ENCODE results near the gene KCNJ11. TPM values are rescaled to one million over a fixed set of nuclear protein-coding genes. Genes with fewer than 3 reads are reported as not detected.

Gene KCNJ11
- total and polyA plus RNA-seq, 2 of the 8 experiments (the other 6 are each of a cell fraction or from before 2014, with no cell fraction given) = 3.8 to 6.3 TPM

DNA sequence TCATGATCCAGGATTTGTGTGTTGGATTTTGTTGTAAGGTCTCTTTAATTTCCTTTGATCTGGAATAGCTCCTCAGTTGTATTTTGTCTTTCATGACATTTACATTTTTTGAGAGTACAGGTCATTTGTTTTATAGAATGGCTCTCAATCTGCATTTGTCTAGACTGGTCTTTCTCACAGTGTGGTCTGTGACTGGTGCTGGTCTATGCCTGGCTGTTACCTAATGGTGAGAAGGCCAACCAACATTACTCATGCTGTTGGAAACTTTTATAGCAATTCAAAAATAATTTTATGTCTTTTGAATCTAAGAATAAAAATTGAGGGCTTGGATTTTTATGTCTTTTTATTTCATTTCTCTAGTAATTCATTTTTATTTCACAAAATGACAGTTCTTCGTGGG is 40.8 kb downstream of the KCNJ11 start (continued):
- TF ChIP-seq CHD7 (IDR thresholded peaks at IDR 0.05; ENCODE audit: insufficient replicate concordance, low read length) = no peak
- TF ChIP-seq RNF2 (IDR thresholded peaks at IDR 0.05; ENCODE audit: borderline replicate concordance, low read depth, low read length, missing control alignments, poor library complexity, severe bottlenecking) = no peak
- TF ChIP-seq BCL11A (IDR thresholded peaks at IDR 0.05; ENCODE audit: low read depth in 2 of 2, low read length in 2 of 2) = no peak
- no peak for TF ChIP-seq BACH1 (IDR thresholded peaks at IDR 0.05; ENCODE audit: low read length)
- no peak for TF ChIP-seq TCF12 (IDR thresholded peaks at IDR 0.05; ENCODE audit: low read depth, low read length)
- TF ChIP-seq EZH2 (IDR thresholded peaks at IDR 0.05; ENCODE audit: low read depth, low read length, severe bottlenecking) = no peak
- TF ChIP-seq NANOG (IDR thresholded peaks at IDR 0.05; ENCODE audit: insufficient read depth, low read depth, low read length, poor library complexity, severe bottlenecking) = no peak
- TF ChIP-seq, protein P1, sequence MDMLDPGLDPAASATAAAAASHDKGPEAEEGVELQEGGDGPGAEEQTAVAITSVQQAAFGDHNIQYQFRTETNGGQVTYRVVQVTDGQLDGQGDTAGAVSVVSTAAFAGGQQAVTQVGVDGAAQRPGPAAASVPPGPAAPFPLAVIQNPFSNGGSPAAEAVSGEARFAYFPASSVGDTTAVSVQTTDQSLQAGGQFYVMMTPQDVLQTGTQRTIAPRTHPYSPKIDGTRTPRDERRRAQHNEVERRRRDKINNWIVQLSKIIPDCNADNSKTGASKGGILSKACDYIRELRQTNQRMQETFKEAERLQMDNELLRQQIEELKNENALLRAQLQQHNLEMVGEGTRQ (IDR thresholded peaks at IDR 0.05; ENCODE audit: low read length) = no peak
- TF ChIP-seq SIN3A (conservative IDR thresholded peaks at IDR 0.05 in 1 of 2, IDR thresholded peaks at IDR 0.05 in 1 of 2; ENCODE audit: low read depth in 1 of 2, low read length in 2 of 2) = no peak
- TF ChIP-seq TEAD4 (IDR thresholded peaks at IDR 0.05; ENCODE audit: low read depth, low read length) = no peak
